GM18868 (cell line): ENCODE measurements around the gene ARL9.

Experiments
- ATAC-seq: cut with Tn5 transposase; IDR thresholded peaks from one replicate; pipeline ENCODE4 v1.9.1; 2021; ENCODE audit warnings: mild to moderate bottlenecking, moderate library complexity; ENCODE audit not compliant: unreplicated experiment

The ARL9 gene

DNA sequence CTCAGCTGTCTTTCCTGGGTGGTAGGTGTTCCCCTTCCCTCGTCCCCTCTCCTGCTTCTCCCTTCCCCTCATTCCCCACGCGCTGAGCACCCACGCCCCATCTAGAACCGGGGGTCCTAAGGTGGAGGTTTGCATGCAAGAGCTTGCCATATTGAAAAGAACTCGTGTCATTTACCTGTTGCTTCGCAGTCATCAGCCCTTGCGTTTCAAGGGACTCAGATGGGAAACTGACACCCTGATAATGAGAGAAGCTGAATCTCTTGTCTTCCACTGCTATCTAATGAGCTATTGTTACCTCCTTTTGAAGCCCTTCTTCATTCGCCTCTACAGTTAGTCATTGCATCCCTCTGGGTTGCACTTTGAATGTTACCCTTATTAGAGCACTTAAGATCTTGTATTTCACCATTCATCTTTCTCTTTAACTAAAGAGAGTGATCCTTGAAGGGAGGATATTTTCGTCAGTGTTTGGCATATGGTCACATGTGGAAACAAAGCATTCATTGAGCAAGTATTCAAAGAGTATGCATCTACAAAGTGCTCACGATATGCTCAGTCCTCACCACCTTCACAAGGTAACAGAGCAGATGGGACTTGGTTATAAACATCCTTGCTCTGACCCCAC lies 25.7 kb downstream of the ARL9 start:
- no peak for ATAC-seq

- ATAC-seq, result no peak
Measured at GRCh38 chr4:56531823-56532222, 26.2 kb downstream of the ARL9 start.

DNA sequence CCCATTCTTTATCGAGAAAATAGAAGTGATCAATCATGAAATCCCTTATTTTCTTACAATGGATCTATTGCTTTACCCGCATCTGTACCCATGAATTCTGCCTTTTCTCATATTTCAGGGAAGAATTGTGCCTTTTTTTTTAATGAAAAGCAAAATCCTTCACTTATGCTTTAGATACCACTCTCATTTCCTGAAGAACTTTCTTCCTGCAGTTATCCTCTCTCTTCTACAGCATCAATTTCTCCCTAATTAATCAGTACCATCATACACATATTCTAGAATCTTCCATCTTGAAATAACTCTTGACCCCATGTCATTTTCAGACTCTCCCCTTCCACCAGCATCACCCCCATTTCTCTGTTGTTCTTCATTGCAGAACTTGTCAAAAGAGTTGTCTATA lies 26.6 kb downstream of the ARL9 start:
- ATAC-seq, result no peak

DNA sequence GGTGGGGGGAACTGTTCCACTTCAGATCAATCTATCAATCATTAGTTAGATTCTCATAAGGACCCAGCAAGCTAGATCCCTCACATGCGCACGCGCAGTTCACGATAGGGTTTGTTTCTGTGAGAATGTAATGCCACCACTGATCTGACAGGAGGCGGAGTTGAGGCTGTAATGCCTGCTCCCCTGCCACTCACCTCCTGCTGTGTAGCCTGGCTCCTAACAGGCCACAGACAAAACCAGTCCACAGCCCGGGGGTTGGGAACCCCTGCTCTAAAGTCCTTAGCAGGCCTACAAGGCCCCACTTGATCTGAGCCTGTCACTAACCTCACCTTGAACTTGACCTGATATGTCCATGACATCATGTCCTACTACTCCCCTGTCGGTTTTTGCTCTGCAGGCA lies 30.3 kb downstream of the ARL9 start:
- no peak for ATAC-seq

GRCh38 chr4:56537147-56537546 lies 31.6 kb downstream of the ARL9 start:
- ATAC-seq, result no peak

DNA sequence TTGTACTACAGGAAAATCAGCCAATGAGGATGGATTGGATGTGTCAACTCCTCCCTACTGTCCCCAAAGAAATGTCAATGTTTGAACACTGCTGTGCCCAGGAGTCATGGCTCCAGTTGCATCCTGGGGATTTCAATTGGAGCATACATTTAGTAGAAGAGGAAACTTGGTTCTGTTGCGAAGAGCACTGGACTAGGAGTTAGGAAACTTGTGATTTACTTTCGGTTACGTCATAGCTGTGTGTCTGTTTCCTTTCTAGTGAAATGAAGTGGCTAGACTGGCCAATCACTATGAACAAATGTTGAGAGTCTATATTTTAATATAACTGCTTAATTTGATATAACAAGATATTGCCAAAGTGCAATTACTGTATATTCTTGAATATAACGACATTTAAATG lies 35.2 kb downstream of the ARL9 start:
- ATAC-seq, result no peak

- peak; percentile 99 for ATAC-seq
Measured at GRCh38 chr4:56544573-56545131, 39.1 kb downstream of the ARL9 start.

DNA sequence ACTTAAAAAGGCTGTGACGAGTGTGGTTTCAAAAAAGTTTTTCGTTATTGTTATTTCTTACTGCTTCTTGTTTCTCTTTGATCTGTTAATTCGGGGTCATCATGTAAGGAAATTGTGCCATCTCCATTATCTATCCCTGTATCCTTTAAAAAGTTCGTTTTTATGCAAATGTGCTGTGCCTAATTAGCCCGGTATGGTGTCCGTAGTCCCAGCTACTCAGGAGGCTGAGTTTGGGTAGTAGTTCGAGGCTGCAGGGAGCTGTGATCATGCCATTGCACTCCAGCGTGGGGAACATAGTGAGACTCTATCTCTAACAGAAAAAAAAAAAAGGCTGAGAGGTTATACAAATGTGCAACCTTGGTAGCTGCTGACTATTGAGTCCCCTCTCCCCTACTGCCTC lies 45.1 kb downstream of the ARL9 start:
- ATAC-seq, result no peak

GRCh38 chr4:56551516-56551915 lies 45.9 kb downstream of the ARL9 start:
- no peak for ATAC-seq

DNA sequence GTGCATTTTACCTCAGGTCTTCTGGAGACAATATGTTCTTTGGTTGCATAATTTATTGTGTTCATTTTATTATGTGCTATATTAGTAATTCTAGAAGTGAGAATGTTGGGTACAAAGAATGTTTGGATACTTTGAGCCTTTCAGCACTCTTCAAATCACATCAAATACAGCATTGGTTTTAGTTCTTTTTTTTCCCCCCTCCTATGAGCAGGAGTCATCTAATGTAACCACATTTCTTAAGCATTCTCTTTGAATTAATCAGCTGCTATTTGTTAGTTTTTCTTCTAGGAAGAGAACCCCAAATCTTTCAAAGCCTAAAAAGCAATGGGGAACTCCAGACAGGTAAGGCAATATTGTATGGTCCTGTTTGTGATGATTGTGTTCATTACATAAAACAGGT lies 46.7 kb downstream of the ARL9 start:
- no peak for ATAC-seq

GRCh38 chr4:56570041-56570440 lies 64.5 kb downstream of the ARL9 start:
- no peak for ATAC-seq
